Measurements from ENCODE around the gene STAT4. TPM values are rescaled to one million over a fixed set of nuclear protein-coding genes. Genes with fewer than 3 reads are reported as not detected.

Gene STAT4
- total RNA-seq, 1 experiment from 2014 or later, result 0.85 TPM

- Mint-ChIP-seq H3K4me1 (ENCODE audit: low read depth, unreplicated experiment) (peaks cover 14% of the 10 kb centered on the region), H3K36me3 (ENCODE audit: insufficient read depth, unreplicated experiment) (no peaks in the 10 kb centered on the region), H3K27ac (ENCODE audit: unreplicated experiment) (no peak overlapping the region), H3K4me3 (ENCODE audit: low read depth, unreplicated experiment) (no peak overlapping the region), H3K27me3 (ENCODE audit: unreplicated experiment) (no peaks in the 10 kb centered on the region), H3K9me3 (ENCODE audit: low read depth, unreplicated experiment) (no peaks in the 10 kb centered on the region)
- intact Hi-C loops (cut with micrococcal nuclease; ENCODE audit: unreplicated experiment), result no loop called here
- TF ChIP-seq CTCF (IDR thresholded peaks at IDR 0.05; ENCODE audit: unreplicated experiment), result no peak
- no peak for DNase-seq
- BruUV-seq (replicated peaks), result no TSS peak
- CTCF ChIA-PET, result no interaction called here
Measured at GRCh38 chr2:191018048-191018447, 132.7 kb downstream of the STAT4 start.

DNA sequence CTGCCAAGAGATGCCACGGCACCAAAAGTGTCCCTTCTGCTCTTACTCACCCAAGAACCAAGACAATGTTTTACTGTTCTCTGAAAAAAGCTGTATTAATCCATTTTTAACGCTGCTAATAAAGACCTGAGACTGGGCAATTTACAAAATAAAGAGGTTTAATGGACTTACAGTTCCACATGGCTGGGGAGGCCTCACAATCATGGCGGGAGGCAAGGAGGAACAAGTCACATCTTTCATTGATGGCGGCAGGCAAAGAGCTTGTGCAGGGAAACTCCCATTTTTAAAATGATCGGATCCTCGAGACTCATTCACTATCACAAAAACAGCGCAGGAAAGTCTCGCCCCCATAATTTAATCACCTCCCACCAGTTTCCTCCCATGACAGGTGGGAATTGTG lies 135.0 kb downstream of the STAT4 start:
- TF ChIP-seq CTCF (IDR thresholded peaks at IDR 0.05; ENCODE audit: unreplicated experiment), result no peak
- intact Hi-C loops (cut with micrococcal nuclease; ENCODE audit: unreplicated experiment), result no loop called here
- Mint-ChIP-seq H3K4me3 (ENCODE audit: low read depth, unreplicated experiment) (no peak overlapping the region), H3K27ac (ENCODE audit: unreplicated experiment) (no peak overlapping the region), H3K27me3 (ENCODE audit: unreplicated experiment) (no peaks in the 10 kb centered on the region), H3K4me1 (ENCODE audit: low read depth, unreplicated experiment) (peaks cover 14% of the 10 kb centered on the region), H3K36me3 (ENCODE audit: insufficient read depth, unreplicated experiment) (no peaks in the 10 kb centered on the region), H3K9me3 (ENCODE audit: low read depth, unreplicated experiment) (no peaks in the 10 kb centered on the region)
- CTCF ChIA-PET, result no interaction called here
- no TSS peak for BruUV-seq (replicated peaks)
- no peak for DNase-seq

GRCh38 chr2:191015239-191015638 lies 135.6 kb downstream of the STAT4 start:
- no peaks in the 10 kb centered on the region for H3K27me3 Mint-ChIP-seq (ENCODE audit: unreplicated experiment)
- intact Hi-C loops (cut with micrococcal nuclease; ENCODE audit: unreplicated experiment), result no loop called here
- CTCF ChIA-PET, result no interaction called here
- peaks cover 2% of the 10 kb centered on the region for H3K36me3 Mint-ChIP-seq (ENCODE audit: insufficient read depth, unreplicated experiment)
- H3K4me1 Mint-ChIP-seq (ENCODE audit: low read depth, unreplicated experiment), result peaks cover 16% of the 10 kb centered on the region
- no peaks in the 10 kb centered on the region for H3K9me3 Mint-ChIP-seq (ENCODE audit: low read depth, unreplicated experiment)
- no peak for TF ChIP-seq CTCF (IDR thresholded peaks at IDR 0.05; ENCODE audit: unreplicated experiment)
- DNase-seq, result no peak
- no peak overlapping the region for H3K4me3 Mint-ChIP-seq (ENCODE audit: low read depth, unreplicated experiment)
- no peak overlapping the region for H3K27ac Mint-ChIP-seq (ENCODE audit: unreplicated experiment)
- no TSS peak for BruUV-seq (replicated peaks)

GRCh38 chr2:191014653-191015020 lies 136.2 kb downstream of the STAT4 start:
- H3K9me3 Mint-ChIP-seq (ENCODE audit: low read depth, unreplicated experiment), result no peaks in the 10 kb centered on the region
- no peak for TF ChIP-seq CTCF (IDR thresholded peaks at IDR 0.05; ENCODE audit: unreplicated experiment)
- no peak overlapping the region for H3K27ac Mint-ChIP-seq (ENCODE audit: unreplicated experiment)
- BruUV-seq (replicated peaks), result TSS peak; percentile 97
- H3K27me3 Mint-ChIP-seq (ENCODE audit: unreplicated experiment), result no peaks in the 10 kb centered on the region
- intact Hi-C loops (cut with micrococcal nuclease; ENCODE audit: unreplicated experiment), result no loop called here
- no peak for DNase-seq
- no peak overlapping the region for H3K4me3 Mint-ChIP-seq (ENCODE audit: low read depth, unreplicated experiment)
- H3K36me3 Mint-ChIP-seq (ENCODE audit: insufficient read depth, unreplicated experiment), result peaks cover 7% of the 10 kb centered on the region
- peaks cover 22% of the 10 kb centered on the region for H3K4me1 Mint-ChIP-seq (ENCODE audit: low read depth, unreplicated experiment)
- CTCF ChIA-PET, result no interaction called here
